SK-N-SH (cell line): ENCODE data around the gene KYAT1. TPM values are rescaled to one million over a fixed set of nuclear protein-coding genes. Genes with fewer than 3 reads are reported as not detected.

ENCODE experiments used
- CTCF ChIA-PET: fragments of 300-600, 350-600 bp; formaldehyde crosslinking; extraction: SDS; loops from one replicate; lab custom pipeline; 2021; lab: Yijun Ruan, JAX
- POLR2A ChIA-PET: fragments of 350-600 bp; sonication (Branson Sonifier 250); formaldehyde crosslinking; extraction: SDS; loops from one replicate; lab custom pipeline; 2020; ENCODE audit warnings: antibody characterized with exemption, inconsistent platforms; lab: Yijun Ruan, JAX
- DNase-seq: peaks from one replicate; pipeline ENCODE4 v3.0.0; 2012
- H2AFZ ChIP-seq: fragments of 200-600 bp; sonication (generic); 2 replicates; pipeline ENCODE4 v1.8.1; 2016; ENCODE audit warnings: antibody characterized with exemption, mild to moderate bottlenecking, low read depth
- H3F3A ChIP-seq: fragments of 200-600 bp; sonication (generic); replicated peaks from 2 replicates; pipeline ENCODE3; 2016; ENCODE audit warnings: antibody characterized with exemption, mild to moderate bottlenecking; ENCODE audit not compliant: insufficient read depth
- H3K27ac ChIP-seq, 2 experiments: fragments of 200-500 bp in 1 of 2; fragments of 200-600 bp in 1 of 2; sonication (Bioruptor generic) in 1 of 2; sonication (generic), shearing (Covaris generic) in 1 of 2; 2 replicates each; pipeline versions ENCODE4 v1.5.1 to v1.6.1; 2014 to 2016; ENCODE audit warnings: low read depth in 2 of 2, inconsistent platforms in 1 of 2, low read length in 1 of 2, mild to moderate bottlenecking in 1 of 2, mixed read lengths in 1 of 2
- H3K27me3 ChIP-seq: fragments of 200-600 bp; sonication (generic), shearing (Covaris generic); 2 replicates; pipeline ENCODE4 v1.6.1; 2016; ENCODE audit warnings: mixed run types; ENCODE audit not compliant: insufficient read depth
- H3K36me3 ChIP-seq, 2 experiments: fragments of 200-500 bp in 1 of 2; fragments of 200-600 bp in 1 of 2; sonication (Bioruptor generic) in 1 of 2; sonication (generic) in 1 of 2; replicated peaks in 1 of 2; 2 replicates each; pipeline versions ENCODE3 to v1.5.1; 2014 to 2016; ENCODE audit warnings: low read length in 1 of 2, mild to moderate bottlenecking in 1 of 2; ENCODE audit not compliant: insufficient read depth in 2 of 2, control insufficient read depth in 1 of 2
- H3K4me1 ChIP-seq, 2 experiments: fragments of 200-500 bp in 1 of 2; fragments of 200-600 bp in 1 of 2; sonication (Bioruptor generic) in 1 of 2; sonication (generic), shearing (Covaris generic) in 1 of 2; 2 replicates each; pipeline versions ENCODE4 v1.5.1 to v1.6.1; 2014 to 2016; ENCODE audit warnings: low read depth in 1 of 2, low read length in 1 of 2, mixed run types in 1 of 2; ENCODE audit not compliant: insufficient read depth in 2 of 2, control insufficient read depth in 1 of 2
- H3K4me2 ChIP-seq: fragments of 200-600 bp; sonication (generic), shearing (Covaris generic); 2 replicates; pipeline ENCODE4 v1.6.1; 2017; ENCODE audit warnings: mixed run types
- H3K4me3 ChIP-seq, 2 experiments: fragments of 200-500 bp in 1 of 2; fragments of 200-600 bp in 1 of 2; sonication (Bioruptor generic) in 1 of 2; sonication (generic), shearing (Covaris generic) in 1 of 2; 2 replicates each; pipeline versions ENCODE4 v1.5.1 to v1.8.1; 2014 to 2016; ENCODE audit warnings: low read depth in 2 of 2, inconsistent platforms in 1 of 2, low read length in 1 of 2, mild to moderate bottlenecking in 1 of 2, mixed read lengths in 1 of 2, moderate library complexity in 1 of 2
- H3K79me2 ChIP-seq: fragments of 200-600 bp; sonication (generic); 2 replicates; pipeline ENCODE4 v1.8.1; 2017; ENCODE audit warnings: mild to moderate bottlenecking; ENCODE audit not compliant: insufficient read depth
- H3K9ac ChIP-seq: fragments of 200-600 bp; sonication (generic); 2 replicates; pipeline ENCODE4 v1.6.1; 2017; ENCODE audit warnings: mixed run types
- H3K9me2 ChIP-seq: fragments of 200-600 bp; sonication (generic); 2 replicates; pipeline ENCODE4 v1.6.1; 2017; ENCODE audit warnings: mixed run types
- H3K9me3 ChIP-seq: fragments of 200-600 bp; sonication (generic); 2 replicates; pipeline ENCODE4 v1.6.1; 2017; ENCODE audit warnings: mixed run types, mild to moderate bottlenecking, moderate library complexity
- H4K20me1 ChIP-seq: fragments of 200-600 bp; sonication (generic); 2 replicates; pipeline ENCODE4 v1.6.1; 2017; ENCODE audit warnings: mild to moderate bottlenecking, mixed run types; ENCODE audit not compliant: insufficient read depth
- EP300 ChIP-seq, 2 experiments: IDR thresholded peaks; 2 replicates each; pipeline versions ENCODE4 v1.4.0 to v1.6.1; 2012; ENCODE audit warnings: borderline replicate concordance in 1 of 2, low read depth in 1 of 2, low read length in 1 of 2
- EZH2phosphoT487 ChIP-seq: fragments of 200-600 bp; sonication (generic); IDR thresholded peaks from 2 replicates; pipeline ENCODE4 v1.6.1; 2017; ENCODE audit warnings: low read depth, mixed run types, mild to moderate bottlenecking, antibody characterized with exemption, moderate library complexity, borderline replicate concordance
- FOXJ3 ChIP-seq: sonication (generic); formaldehyde crosslinking; IDR thresholded peaks from 2 replicates; pipeline ENCODE4 v1.5.1; 2020; ENCODE audit warnings: mild to moderate bottlenecking, missing genetic modification reagents
- FOXM1 ChIP-seq: IDR thresholded peaks from 2 replicates; pipeline ENCODE4 v1.4.0; 2012; ENCODE audit warnings: low read depth, mild to moderate bottlenecking
- GATA2 ChIP-seq: sonication (generic); formaldehyde crosslinking; IDR thresholded peaks from 2 replicates; pipeline ENCODE4 v1.5.0; 2020; ENCODE audit warnings: mild to moderate bottlenecking, missing genetic modification reagents
- MXI1 ChIP-seq: IDR thresholded peaks from 2 replicates; pipeline ENCODE4 v1.6.1; 2012; ENCODE audit warnings: mild to moderate bottlenecking, low read depth, low read length, improper control_type of control experiment
- NFIC ChIP-seq: IDR thresholded peaks from 2 replicates; pipeline ENCODE4 v1.4.0; 2012; ENCODE audit warnings: borderline replicate concordance
- NRF1 ChIP-seq: IDR thresholded peaks from 2 replicates; pipeline ENCODE4 v1.6.1; 2012; ENCODE audit warnings: low read depth, mild to moderate bottlenecking, low read length
- PBX3 ChIP-seq: IDR thresholded peaks from 2 replicates; pipeline ENCODE4; 2012
- SIN3A ChIP-seq: IDR thresholded peaks from 2 replicates; pipeline ENCODE4 v1.6.1; 2012; ENCODE audit warnings: low read depth, mild to moderate bottlenecking, low read length, moderate library complexity, borderline replicate concordance
- TAF1 ChIP-seq: IDR thresholded peaks from 2 replicates; pipeline ENCODE4 v1.6.1; 2012; ENCODE audit warnings: low read depth, mild to moderate bottlenecking, low read length, moderate library complexity, borderline replicate concordance
- TCF12 ChIP-seq: IDR thresholded peaks from 2 replicates; pipeline ENCODE4 v1.4.0; 2012
- WGBS: methylation state at CpG from one replicate; pipeline ENCODE4 v1.1.6; 2017; ENCODE audit warnings: low lambda C conversion rate; 5-methylcytosine and 5-hydroxymethylcytosine counted together
- polyA plus RNA-seq, 3 experiments: library from polyadenylated mRNA; depleted of rRNA; stranded (reverse); fragments of >200 nt; gene quantifications; 2 replicates each; pipeline ENCODE4 v1.2.3, GENCODE V29; 2012
- TF ChIP-seq, protein P1 (sequence below): IDR thresholded peaks from 2 replicates; pipeline ENCODE4 v1.4.0; 2012; ENCODE audit warnings: low read depth

Gene KYAT1
- polyA plus RNA-seq, 1 of the 3 experiments (the other 2 are of a cell fraction), result 9.4 TPM

GRCh38 chr9:128820665-128821583 lies 60.8 kb downstream of the KYAT1 start:
- Histone ChIP-seq H3K4me2 (no peak overlapping the region), H3K4me3 (no peak overlapping the region), H4K20me1 (peaks cover 6% of the 10 kb centered on the region; the same call in 1 of the 2 replicates), H3K27me3 (no peaks in the 10 kb centered on the region), H3K9ac (no peak overlapping the region), H3K9me3 (no peaks in the 10 kb centered on the region), H2AFZ (no peak overlapping the region), H3K27ac (no peak overlapping the region), H3K4me1 (peaks cover 0 to 17% of the 10 kb centered on the region in 2 experiments; a peak in 1 of 4 replicates), H3K79me2 (peaks cover 5% of the 10 kb centered on the region; the same call in 1 of the 2 replicates), H3K9me2 (no peaks in the 10 kb centered on the region), H3F3A (peaks cover 23% of the 10 kb centered on the region), H3K36me3 (peaks cover 16 to 41% of the 10 kb centered on the region in 2 experiments)
- no peak for TF ChIP-seq FOXJ3 (CRISPR knock-in tag)
- TF ChIP-seq EZH2phosphoT487, result no peak
- no peak for TF ChIP-seq NFIC
- TF ChIP-seq FOXM1, result no peak
- TF ChIP-seq, protein P1, sequence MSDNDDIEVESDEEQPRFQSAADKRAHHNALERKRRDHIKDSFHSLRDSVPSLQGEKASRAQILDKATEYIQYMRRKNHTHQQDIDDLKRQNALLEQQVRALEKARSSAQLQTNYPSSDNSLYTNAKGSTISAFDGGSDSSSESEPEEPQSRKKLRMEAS, result no peak
- no peak for TF ChIP-seq TAF1
- no peak for TF ChIP-seq GATA2 (CRISPR knock-in tag)
- TF ChIP-seq EP300 (IDR thresholded peaks at IDR 0.05; ENCODE audit: borderline replicate concordance in 1 of 2, low read depth in 1 of 2, low read length in 1 of 2), result no peak
- WGBS, result 93% methylated on average over 22 of the region's 24 CpGs
- ChIA-PET CTCF (interaction anchor here (1.9 to 4.1 kb wide), 4 partner anchors 8 to 119 kb away, joined by 4 to 34 read pairs (median 25); partner anchors contain the start of genes PKN3 and SPOUT1), POLR2A (interaction anchor here (0.8 to 1.4 kb wide), 2 partner anchors 9 to 24 kb away, joined by 4 to 5 read pairs; partner anchors contain the start of gene SPOUT1)
- no peak for DNase-seq

DNA sequence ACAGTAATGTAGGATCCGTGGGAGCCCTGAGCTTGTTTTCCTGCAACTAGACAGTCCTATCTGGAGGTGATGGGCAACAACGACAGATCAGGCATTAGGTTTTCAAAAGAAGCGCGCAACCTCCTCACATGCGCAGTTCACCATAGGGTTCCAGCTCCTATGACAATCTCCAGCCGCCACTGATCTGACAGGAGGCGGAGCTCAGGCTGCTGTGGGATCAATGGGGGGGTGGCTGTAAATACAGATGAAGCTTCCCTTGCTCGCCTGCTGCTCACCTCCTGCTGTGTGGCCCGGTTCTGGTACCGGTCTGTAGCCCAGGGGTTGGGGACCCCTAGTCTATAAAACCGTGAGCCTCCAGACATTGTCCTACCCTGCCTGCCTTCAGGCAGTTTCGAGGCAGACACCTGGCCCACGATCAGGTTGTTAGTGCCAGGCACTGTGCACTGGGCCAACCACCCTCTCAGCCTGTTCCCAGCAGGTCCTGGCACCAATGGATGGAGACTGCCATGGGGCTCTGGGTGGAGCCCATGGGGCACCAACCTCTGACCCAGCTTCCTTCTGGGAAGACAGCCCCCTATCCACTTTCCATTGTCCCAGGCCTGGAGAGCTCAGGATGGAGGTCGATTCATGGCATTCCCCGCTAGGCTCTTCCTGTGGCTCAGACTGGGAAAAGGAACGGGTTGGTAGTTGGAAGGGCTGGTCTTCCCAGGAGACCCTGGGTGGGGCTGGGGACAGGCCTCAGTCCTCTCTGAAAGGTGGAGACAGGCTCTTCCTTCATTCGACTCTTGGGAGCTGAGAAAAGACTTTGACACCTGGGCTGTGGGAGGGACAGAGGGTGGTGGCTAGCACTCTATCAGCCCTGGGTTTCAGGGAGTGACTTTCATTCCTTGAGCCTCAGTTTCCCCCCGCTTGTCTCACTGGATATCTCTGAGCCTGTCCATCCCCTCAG lies 61.8 kb downstream of the KYAT1 start:
- WGBS, result 37% methylated on average over 15 of the region's 18 CpGs
- no peaks in the 10 kb centered on the region for H3K27me3 ChIP-seq
- H2AFZ ChIP-seq, result no peak overlapping the region
- peak overlapping the region; percentile 12 to 61; a peak in 3 of 4 replicates for H3K27ac ChIP-seq
- POLR2A ChIA-PET, result interaction anchor here (1.0 to 2.7 kb wide), 3 partner anchors 10 to 85 kb away, joined by 3 to 13 read pairs (median 5); partner anchors contain the start of gene SPOUT1
- no peak overlapping the region; the same call in 1 of the 2 replicates for H3K9ac ChIP-seq
- no peaks in the 10 kb centered on the region for H3K9me2 ChIP-seq
- H3K4me2 ChIP-seq, result peak overlapping the region; percentile 96
- H3K79me2 ChIP-seq, result peaks cover 5% of the 10 kb centered on the region; the same call in 1 of the 2 replicates
- peak; percentile 88 for DNase-seq
- peaks cover 8 to 34% of the 10 kb centered on the region in 2 experiments for H3K36me3 ChIP-seq
- peaks cover 0 to 17% of the 10 kb centered on the region in 2 experiments; a peak in 1 of 4 replicates for H3K4me1 ChIP-seq
- H3K4me3 ChIP-seq, result peak overlapping the region in 1 of 2 experiments; percentile 60; a peak in 2 of 4 replicates
- CTCF ChIA-PET, result interaction anchor here (0.6 to 4.1 kb wide), 10 partner anchors 9 to 205 kb away, joined by 3 to 34 read pairs (median 7); partner anchors contain the start of genes PKN3 and SPOUT1
- no peaks in the 10 kb centered on the region for H3K9me3 ChIP-seq
- peaks cover 16% of the 10 kb centered on the region for H3F3A ChIP-seq
- H4K20me1 ChIP-seq, result peaks cover 6% of the 10 kb centered on the region; the same call in 1 of the 2 replicates
- TF ChIP-seq TCF12, result peak; percentile 94
- TF ChIP-seq PBX3, result peak; percentile 93
- no peak for TF ChIP-seq FOXJ3 (CRISPR knock-in tag)
- TF ChIP-seq SIN3A, result peak; percentile 89
- no peak for TF ChIP-seq EP300 (IDR thresholded peaks at IDR 0.05; ENCODE audit: borderline replicate concordance in 1 of 2, low read depth in 1 of 2, low read length in 1 of 2)
- peak; percentile 70 for TF ChIP-seq NRF1
- peak; percentile 91 for TF ChIP-seq MXI1
